ENCODE data around the gene DIAPH2. TPM values are rescaled to one million over a fixed set of nuclear protein-coding genes. Genes with fewer than 3 reads are reported as not detected.

DIAPH2 gene
- total RNA-seq, 1 experiment from 2014 or later, result 15.9 TPM

- Mint-ChIP-seq H3K27ac (peak overlapping the region; percentile 93), H3K9me3 (peaks cover 19% of the 10 kb centered on the region), H3K27me3 (ENCODE audit: low read depth) (no peaks in the 10 kb centered on the region; the same call in 1 of the 2 replicates), H3K4me3 (no peak overlapping the region), H3K36me3 (0 out of 2 replicates have a peak, but pooled peaks cover 3% of the 10 kb centered on the region), H3K4me1 (peaks cover 37% of the 10 kb centered on the region)
- ATAC-seq, result peak; percentile 98
- no peak for TF ChIP-seq SMAD4 (CRISPR knock-in tag; IDR thresholded peaks at IDR 0.05)
- peak; percentile 20; the same call in 1 of the 2 replicates for TF ChIP-seq FOXP4 (CRISPR knock-in tag; IDR thresholded peaks at IDR 0.05)
- CTCF ChIA-PET, result no interaction called here
- DNase-seq (ENCODE audit: low spot score), result peak; percentile 44
- POLR2A ChIA-PET, result no interaction called here
Observed at GRCh38 chrX:97639526-97639925, 954.9 kb downstream of the DIAPH2 start.

Other genes with a start within 250 kb of the DIAPH2 start
- gene RPA4, start 199.1 kb downstream of the DIAPH2 start, total RNA-seq (2021), result 0.17 to 0.23 TPM in 2 of 3 replicates, not detected in the other